Progenitor cell of endocrine pancreas (in vitro differentiated cells): ENCODE measurements around the gene PCDHGA1. TPM values are rescaled to one million over a fixed set of nuclear protein-coding genes. Genes with fewer than 3 reads are reported as not detected.

ENCODE experiments used
- DNase-seq: peaks from one replicate; pipeline ENCODE4 v3.0.0; 2021; ENCODE audit warnings: low spot score; ENCODE audit not compliant: unreplicated experiment
- H3K27ac Mint-ChIP-seq: 2 replicates; pipeline ENCODE4 v1.8.0; 2021; ENCODE audit warnings: mild to moderate bottlenecking, moderate library complexity, mixed read lengths
- H3K27me3 Mint-ChIP-seq: 2 replicates; pipeline ENCODE4 v1.8.0; 2021; ENCODE audit warnings: mixed read lengths
- H3K36me3 Mint-ChIP-seq: 2 replicates; pipeline ENCODE4 v1.8.0; 2022; ENCODE audit warnings: mixed read lengths; ENCODE audit not compliant: insufficient read depth
- H3K4me1 Mint-ChIP-seq: 2 replicates; pipeline ENCODE4 v1.8.0; 2021; ENCODE audit warnings: low read depth, mixed read lengths
- H3K4me3 Mint-ChIP-seq: 2 replicates; pipeline ENCODE4 v1.8.0; 2021; ENCODE audit warnings: low read depth, mild to moderate bottlenecking, moderate library complexity, mixed read lengths
- H3K9me3 Mint-ChIP-seq: 2 replicates; pipeline ENCODE4 v1.8.0; 2021; ENCODE audit warnings: low read depth, mixed read lengths
- CTCF ChIP-seq: fragments of 200-600 bp; sonication (generic); IDR thresholded peaks from one replicate; pipeline ENCODE4 v1.5.0; 2021; ENCODE audit warnings: antibody characterized with exemption, mild to moderate bottlenecking; ENCODE audit not compliant: unreplicated experiment
- total RNA-seq: library from RNA; stranded (reverse); gene quantifications from 2 replicates; pipeline ENCODE4 v1.2.1, GENCODE V29; 2021

Gene PCDHGA1
- total RNA-seq, 1 donor from 2014 or later, result 1.3 TPM

DNA sequence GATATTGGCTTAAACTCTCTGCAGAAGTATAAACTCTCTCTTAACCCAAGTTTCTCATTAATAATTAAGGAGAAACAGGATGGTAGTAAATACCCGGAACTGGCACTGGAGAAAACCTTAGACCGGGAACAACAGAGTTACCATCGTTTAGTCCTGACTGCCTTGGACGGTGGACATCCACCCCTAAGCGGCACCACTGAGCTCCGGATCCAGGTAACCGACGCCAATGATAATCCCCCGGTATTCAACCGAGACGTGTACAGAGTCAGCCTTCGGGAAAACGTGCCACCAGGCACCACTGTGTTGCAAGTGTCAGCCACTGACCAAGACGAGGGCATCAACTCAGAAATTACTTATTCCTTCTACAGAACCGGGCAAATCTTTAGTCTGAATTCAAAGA, 68.3 kb downstream of the PCDHGA1 start:
- Mint-ChIP-seq H3K4me1 (no peaks in the 10 kb centered on the region), H3K36me3 (peaks cover 42% of the 10 kb centered on the region), H3K27ac (no peak overlapping the region), H3K4me3 (no peak overlapping the region), H3K9me3 (peaks cover 46% of the 10 kb centered on the region), H3K27me3 (no peaks in the 10 kb centered on the region)
- TF ChIP-seq CTCF, result no peak
- no peak for DNase-seq

DNA sequence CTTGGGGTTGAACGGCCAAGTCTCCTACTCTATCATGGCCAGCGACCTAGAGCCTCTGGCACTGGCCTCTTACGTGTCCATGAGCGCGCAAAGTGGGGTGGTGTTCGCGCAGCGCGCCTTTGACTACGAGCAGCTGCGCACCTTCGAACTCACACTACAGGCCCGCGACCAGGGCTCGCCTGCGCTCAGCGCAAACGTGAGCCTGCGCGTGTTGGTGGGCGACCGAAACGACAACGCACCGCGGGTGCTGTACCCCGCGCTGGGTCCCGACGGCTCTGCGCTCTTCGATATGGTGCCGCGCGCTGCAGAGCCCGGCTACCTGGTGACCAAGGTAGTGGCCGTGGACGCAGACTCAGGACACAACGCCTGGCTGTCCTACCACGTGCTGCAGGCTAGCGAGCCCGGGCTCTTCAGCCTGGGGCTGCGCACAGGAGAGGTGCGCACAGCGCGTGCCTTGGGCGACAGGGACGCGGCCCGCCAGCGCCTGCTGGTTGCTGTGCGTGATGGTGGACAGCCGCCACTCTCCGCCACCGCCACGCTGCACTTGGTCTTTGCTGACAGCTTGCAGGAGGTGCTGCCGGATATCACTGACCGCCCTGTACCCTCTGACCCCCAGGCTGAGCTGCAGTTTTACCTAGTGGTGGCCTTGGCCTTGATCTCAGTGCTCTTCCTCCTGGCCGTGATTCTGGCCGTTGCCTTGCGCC, 69.4 kb downstream of the PCDHGA1 start:
- H3K9me3 Mint-ChIP-seq, result peaks cover 48% of the 10 kb centered on the region
- H3K4me3 Mint-ChIP-seq, result peak overlapping the region; percentile 37
- TF ChIP-seq CTCF, result no peak
- H3K4me1 Mint-ChIP-seq, result no peaks in the 10 kb centered on the region
- no peaks in the 10 kb centered on the region for H3K27me3 Mint-ChIP-seq
- DNase-seq, result no peak
- peaks cover 41% of the 10 kb centered on the region for H3K36me3 Mint-ChIP-seq
- peak overlapping the region; percentile 79 for H3K27ac Mint-ChIP-seq

DNA sequence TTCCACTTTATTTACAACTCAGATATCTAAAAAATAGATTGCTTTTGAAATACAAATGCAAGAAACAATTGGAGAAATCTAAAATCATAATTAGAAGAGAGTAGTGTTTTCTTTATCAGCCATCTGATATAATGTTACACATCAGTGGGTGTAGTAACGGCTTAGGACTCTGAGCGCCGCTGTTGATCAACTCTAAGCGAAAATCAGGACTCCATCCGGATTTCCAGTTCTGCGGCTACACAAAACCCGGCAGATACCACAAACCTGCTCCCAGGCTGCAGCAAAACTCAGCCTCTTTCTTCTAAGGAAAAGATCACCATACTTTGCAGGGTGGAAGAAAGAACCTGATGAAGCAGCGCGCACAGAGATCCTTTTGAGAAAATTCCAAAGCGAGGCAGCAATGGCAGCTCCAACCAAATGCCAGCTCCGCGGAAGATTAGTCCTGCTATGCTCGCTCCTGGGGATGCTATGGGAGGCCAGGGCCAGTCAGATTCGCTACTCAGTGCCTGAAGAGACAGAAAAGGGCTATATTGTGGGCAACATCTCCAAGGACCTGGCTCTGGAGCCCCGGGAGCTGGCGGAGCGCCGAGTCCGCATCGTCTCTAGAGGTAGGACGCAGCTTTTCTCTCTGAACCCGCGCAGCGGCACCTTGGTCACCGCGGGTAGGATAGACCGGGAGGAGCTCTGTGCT, 72.4 kb downstream of the PCDHGA1 start, which contains the start of gene PCDHGA9:
TSS of gene PCDHGA9 (plus strand) at position 226 of the 691 bp plus-strand sequence. CDS start at position 401, 175 bp downstream.
- no peak for DNase-seq
- no peak for TF ChIP-seq CTCF
- H3K4me1 Mint-ChIP-seq, result no peaks in the 10 kb centered on the region
- H3K36me3 Mint-ChIP-seq, result peaks cover 41% of the 10 kb centered on the region
- no peaks in the 10 kb centered on the region for H3K27me3 Mint-ChIP-seq
- peaks cover 45% of the 10 kb centered on the region for H3K9me3 Mint-ChIP-seq
- no peak within 1 kb of the TSS for H3K4me3 Mint-ChIP-seq
- H3K27ac Mint-ChIP-seq, result no peak within 1 kb of the TSS

DNA sequence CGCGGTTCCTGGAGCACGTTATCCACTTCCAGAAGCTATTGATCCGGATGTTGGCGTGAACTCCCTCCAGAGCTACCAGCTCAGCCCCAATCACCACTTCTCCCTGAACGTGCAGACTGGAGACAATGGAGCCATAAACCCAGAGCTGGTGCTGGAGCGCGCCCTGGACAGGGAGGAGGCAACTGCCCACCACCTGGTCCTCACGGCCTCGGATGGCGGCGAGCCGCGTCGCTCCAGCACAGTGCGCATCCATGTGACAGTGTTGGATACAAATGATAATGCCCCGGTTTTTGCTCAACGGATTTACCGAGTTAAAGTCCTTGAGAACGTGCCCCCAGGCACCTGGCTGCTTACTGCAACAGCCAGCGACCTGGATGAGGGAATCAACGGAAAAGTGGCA, 73.1 kb downstream of the PCDHGA1 start:
- DNase-seq, result no peak
- peaks cover 48% of the 10 kb centered on the region for H3K9me3 Mint-ChIP-seq
- H3K4me3 Mint-ChIP-seq, result no peak overlapping the region

More for the DNA sequence above, 73.1 kb downstream of the PCDHGA1 start:
- peaks cover 2% of the 10 kb centered on the region for H3K4me1 Mint-ChIP-seq
- H3K36me3 Mint-ChIP-seq, result peaks cover 45% of the 10 kb centered on the region
- no peak overlapping the region for H3K27ac Mint-ChIP-seq
- TF ChIP-seq CTCF, result no peak
- H3K27me3 Mint-ChIP-seq, result no peaks in the 10 kb centered on the region
